Astrocyte of the cerebellum (primary cell): ENCODE data around the gene ARMH3.
A peak's percentile ranks its signal among the peaks of the same experiment; 100 is the strongest.

Source experiments
- DNase-seq: peaks from one replicate; pipeline ENCODE4 v3.0.0-alpha.2; 2011; ENCODE audit warnings: low read depth
- H3K4me3 ChIP-seq: 2 replicates; pipeline ENCODE4 v1.5.1; 2011; ENCODE audit warnings: mild to moderate bottlenecking, low read depth, low read length, moderate library complexity
- in situ Hi-C: cut with HindIII; loops from 2 replicates; pipeline ENCODE4 v1.10.0; 2017; ENCODE audit warnings: low sequenced_read_pairs
- TF ChIP-seq, protein P1 (sequence below): IDR thresholded peaks from 2 replicates; pipeline ENCODE4 v1.5.1; 2012; ENCODE audit warnings: low read length, low read depth, moderate library complexity, mild to moderate bottlenecking; ENCODE audit errors: missing control alignments

Gene ARMH3

DNA sequence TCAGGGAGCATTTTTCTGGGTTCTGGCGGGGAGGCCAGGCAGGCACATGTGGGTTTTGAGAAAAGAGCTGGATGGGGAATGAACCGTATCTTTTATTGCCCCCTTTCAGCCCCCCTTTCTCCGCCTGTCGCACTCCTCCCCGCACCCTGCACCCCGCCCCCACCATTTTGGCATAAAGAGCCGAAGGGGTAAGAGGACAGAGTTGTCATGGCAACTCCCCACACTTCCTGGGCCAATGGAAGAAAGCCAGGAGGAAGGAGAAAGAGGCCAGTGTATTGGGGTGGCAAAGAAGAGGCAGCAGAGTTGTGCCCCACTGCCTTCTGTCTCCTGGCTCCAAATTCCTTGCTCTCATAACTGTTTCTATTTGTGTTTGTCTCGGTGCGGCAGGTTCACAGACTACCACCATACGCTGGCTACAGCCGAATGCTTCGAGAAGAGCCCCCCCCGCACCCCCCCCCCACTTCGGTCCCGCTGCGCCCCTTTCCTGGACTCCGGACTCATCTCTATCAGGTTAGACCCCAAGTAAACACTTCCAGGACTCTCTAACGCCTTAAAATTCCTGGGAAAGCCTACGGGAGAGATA is 215.8 kb downstream of the ARMH3 start:
- peak overlapping the region; percentile 27 for H3K4me3 ChIP-seq
- in situ Hi-C loops: no loop called here
- TF ChIP-seq, protein P1, sequence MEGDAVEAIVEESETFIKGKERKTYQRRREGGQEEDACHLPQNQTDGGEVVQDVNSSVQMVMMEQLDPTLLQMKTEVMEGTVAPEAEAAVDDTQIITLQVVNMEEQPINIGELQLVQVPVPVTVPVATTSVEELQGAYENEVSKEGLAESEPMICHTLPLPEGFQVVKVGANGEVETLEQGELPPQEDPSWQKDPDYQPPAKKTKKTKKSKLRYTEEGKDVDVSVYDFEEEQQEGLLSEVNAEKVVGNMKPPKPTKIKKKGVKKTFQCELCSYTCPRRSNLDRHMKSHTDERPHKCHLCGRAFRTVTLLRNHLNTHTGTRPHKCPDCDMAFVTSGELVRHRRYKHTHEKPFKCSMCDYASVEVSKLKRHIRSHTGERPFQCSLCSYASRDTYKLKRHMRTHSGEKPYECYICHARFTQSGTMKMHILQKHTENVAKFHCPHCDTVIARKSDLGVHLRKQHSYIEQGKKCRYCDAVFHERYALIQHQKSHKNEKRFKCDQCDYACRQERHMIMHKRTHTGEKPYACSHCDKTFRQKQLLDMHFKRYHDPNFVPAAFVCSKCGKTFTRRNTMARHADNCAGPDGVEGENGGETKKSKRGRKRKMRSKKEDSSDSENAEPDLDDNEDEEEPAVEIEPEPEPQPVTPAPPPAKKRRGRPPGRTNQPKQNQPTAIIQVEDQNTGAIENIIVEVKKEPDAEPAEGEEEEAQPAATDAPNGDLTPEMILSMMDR: no peak
- DNase-seq: no peak

DNA sequence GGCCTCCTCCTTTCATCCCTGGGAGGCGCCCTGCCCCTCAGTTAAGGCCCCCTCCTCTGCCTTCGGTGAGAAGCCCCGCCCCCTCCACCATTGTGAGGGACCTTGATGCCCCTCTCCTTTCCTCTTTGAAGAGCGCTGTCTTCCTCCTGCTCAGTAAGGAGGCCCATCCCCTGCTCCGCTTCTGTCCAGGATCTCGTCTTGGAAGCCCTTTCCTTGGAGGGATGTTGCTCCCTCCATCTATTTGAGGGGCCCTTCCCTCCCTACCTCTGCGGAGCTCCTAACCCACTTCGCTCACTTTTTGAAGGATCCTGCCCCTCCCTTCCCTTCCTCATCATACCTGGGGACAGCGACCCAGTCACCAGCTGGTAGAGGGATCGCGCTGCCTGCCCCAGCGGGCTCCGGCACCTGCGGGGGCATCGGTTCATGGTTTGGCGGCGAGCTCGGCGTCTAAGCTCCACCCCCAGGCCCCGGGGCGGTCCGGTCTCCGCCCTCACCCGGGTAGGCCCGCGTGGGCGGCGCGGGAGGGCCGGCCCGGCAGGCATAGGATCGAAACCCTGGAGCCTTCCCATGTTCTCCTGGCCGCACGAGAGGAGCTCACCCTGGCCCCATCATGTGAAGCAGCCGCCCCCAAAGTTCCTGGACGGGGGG is 216.4 kb downstream of the ARMH3 start:
- TF ChIP-seq, protein P1: no peak
- H3K4me3 ChIP-seq: peak overlapping the region; percentile 27
- in situ Hi-C loops: no loop called here
- no peak for DNase-seq

DNA sequence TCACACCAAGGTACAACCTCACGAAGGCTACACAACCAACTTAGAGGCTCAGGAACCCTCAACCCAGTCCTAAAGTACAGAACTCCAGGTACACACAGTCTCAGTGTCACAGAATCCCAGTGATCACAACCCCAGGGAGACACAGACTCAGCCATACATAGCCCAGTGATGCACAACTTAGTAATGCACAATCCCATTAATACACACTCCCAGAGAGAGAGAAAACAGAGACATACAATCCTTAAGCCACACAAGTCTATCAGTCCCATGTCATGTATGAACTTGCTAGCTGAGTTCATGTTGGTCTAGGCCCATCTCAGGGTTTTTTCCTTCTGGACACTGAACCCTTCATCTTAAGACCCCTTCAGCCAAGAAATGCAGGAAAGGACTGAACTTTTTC is 217.0 kb downstream of the ARMH3 start:
- DNase-seq: no peak
- no peak overlapping the region for H3K4me3 ChIP-seq
- TF ChIP-seq, protein P1: no peak
- in situ Hi-C loops: no loop called here

DNA sequence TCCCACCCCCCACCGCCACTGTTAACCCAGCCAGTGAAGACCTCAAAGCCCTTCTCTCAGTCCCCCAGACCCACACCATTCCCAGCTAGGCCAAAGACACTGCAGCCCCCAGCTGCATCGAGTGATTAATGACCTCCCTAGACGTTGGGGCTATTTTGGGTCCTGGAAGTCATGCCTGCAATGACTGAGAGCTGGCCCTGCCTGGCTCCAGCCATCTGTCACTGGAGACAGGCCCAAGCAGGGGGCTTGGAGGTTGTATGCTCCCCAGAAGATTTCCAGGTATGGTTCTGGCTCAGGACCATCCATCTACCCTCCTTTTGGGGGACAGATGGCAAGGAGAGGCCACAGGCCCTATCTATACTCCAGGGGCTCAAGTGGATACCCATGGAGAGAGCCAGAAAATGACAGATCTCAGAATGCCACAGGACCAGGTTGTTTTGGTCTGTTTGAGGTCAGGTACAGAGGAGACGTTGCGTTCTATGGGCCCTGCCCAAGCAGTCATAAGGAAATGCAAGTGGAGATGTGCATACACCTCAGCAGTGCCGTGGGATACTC is 217.5 kb downstream of the ARMH3 start:
- H3K4me3 ChIP-seq: no peak overlapping the region
- DNase-seq: no peak
- in situ Hi-C loops: no loop called here
- TF ChIP-seq, protein P1: no peak

DNA sequence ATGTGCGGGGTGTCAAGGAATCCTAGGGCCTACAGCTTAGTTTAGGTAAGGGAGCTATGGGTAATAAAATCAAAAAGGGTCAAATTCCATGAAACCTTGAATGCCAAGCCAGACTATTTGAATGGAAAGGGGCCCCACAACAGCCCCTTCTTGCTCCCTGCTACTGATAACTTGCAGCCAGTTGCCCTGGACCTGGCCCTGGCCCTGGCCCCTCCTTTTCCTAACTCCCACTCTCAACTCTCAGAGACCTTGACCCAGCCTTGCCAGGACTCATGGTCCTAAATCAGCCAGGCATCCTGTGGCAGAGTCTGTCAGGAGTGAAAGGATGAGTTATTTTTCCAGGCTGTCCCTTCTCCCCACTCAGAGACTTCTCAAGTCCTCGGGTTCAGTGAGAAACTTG is 218.2 kb downstream of the ARMH3 start:
- H3K4me3 ChIP-seq: no peak overlapping the region
- TF ChIP-seq, protein P1: no peak
- DNase-seq: no peak
- in situ Hi-C loops: no loop called here

DNA sequence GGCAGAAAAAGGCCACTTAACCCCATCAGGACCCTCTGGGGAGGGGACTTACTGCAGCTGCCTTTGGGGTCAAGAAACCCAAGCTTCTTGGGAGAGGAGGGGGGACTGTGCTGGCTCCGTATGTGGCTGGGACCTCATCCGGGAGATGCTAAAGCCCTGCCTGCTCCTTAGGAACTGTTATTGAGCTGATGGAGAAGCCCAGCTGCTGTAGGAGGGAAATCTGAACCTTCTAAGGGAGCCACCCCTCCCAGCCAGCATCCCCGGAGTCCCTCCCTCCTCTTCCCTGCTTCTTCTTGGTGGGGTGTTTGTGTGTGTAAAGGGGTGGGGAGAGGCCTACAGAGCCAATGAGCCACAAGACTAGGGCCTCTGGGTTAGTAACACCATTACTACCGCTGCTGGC is 220.6 kb downstream of the ARMH3 start:
- TF ChIP-seq, protein P1: no peak
- H3K4me3 ChIP-seq: no peak overlapping the region
- in situ Hi-C loops: no loop called here
- DNase-seq: no peak
